Breast epithelium (tissue), 3 donors: ENCODE results near the gene GALNTL6.

ENCODE experiments used
- CTCF ChIP-seq, 3 donors: fragments of 450-650 bp; IDR thresholded peaks; one replicate each; pipeline ENCODE4 v1.5.1; 2016 to 2017; ENCODE audit warnings: antibody characterized with exemption in 3 of 3, mild to moderate bottlenecking in 3 of 3, moderate library complexity in 3 of 3
- POLR2A ChIP-seq: fragments of 450-650 bp; IDR thresholded peaks from one replicate; pipeline ENCODE4 v1.6.1; 2016; ENCODE audit warnings: antibody characterized with exemption, mild to moderate bottlenecking, moderate library complexity

DNA sequence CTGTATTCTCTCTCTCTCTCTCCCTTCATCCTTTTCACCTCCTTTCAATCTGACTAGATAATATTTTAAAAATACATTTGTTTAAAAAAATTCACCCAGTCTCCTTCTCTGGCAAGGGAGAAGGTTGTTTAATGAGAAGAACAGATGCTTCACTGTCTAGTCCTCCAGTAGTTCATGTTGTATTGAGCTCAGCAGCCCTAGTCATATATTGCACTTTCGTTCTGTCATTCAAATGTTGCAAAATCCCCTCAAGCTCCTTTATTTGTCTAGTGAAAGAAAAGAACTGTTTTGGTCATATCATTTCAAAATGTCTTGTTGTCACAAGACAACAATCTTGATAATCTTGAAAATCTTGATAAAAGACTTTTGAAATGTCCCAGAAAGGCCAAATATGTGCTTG lies 248.0 kb downstream of the GALNTL6 start:
- no peak for TF ChIP-seq CTCF (IDR thresholded peaks at IDR 0.05)
- no peak for TF ChIP-seq POLR2A
